SKM-1 (cell line): Measurements from ENCODE around the gene RHO.
A peak's percentile ranks its signal among the peaks of the same experiment; 100 is the strongest.
"Not testable (repeated sequence)": the region's sequence is repeated elsewhere in the genome, so short reads cannot be mapped to it uniquely, and the experiment has no call there.

Experiments used
- DNase-seq: peaks from one replicate; lab custom pipeline; 2025; ENCODE audit not compliant: unreplicated experiment; lab: John Stamatoyannopoulos, UW

The RHO gene

GRCh38 chr3:129542747-129543146 lies 14.3 kb downstream of the RHO start:
- DNase-seq = no peak

GRCh38 chr3:129543156-129543790 lies 14.8 kb downstream of the RHO start, which contains the start of gene H1-8:
Gene H1-8 (plus strand): TSS chr3:129543175. CDS start chr3:129543219, 44 bp downstream.
- no peak for DNase-seq

- DNase-seq = no peak
These were observed 15.6 kb downstream of the RHO start for GRCh38 chr3:129543999-129544398.

- not testable (repeated sequence) for DNase-seq
These were observed 17.5 kb downstream of the RHO start for GRCh38 chr3:129545951-129546350.

GRCh38 chr3:129547241-129547640 lies 18.8 kb downstream of the RHO start:
- DNase-seq = no peak

GRCh38 chr3:129548104-129548965 lies 19.9 kb downstream of the RHO start:
- DNase-seq = no peak

GRCh38 chr3:129549006-129549800 lies 20.8 kb downstream of the RHO start:
- peak; percentile 54 for DNase-seq

- no peak for DNase-seq
These were observed 21.4 kb downstream of the RHO start for GRCh38 chr3:129549805-129550204.

- DNase-seq = no peak
These were observed 24.0 kb downstream of the RHO start for GRCh38 chr3:129552287-129553050.

GRCh38 chr3:129553171-129553570 lies 24.7 kb downstream of the RHO start:
- no peak for DNase-seq

GRCh38 chr3:129553719-129554118 lies 25.3 kb downstream of the RHO start:
- DNase-seq = no peak

GRCh38 chr3:129554356-129555152 lies 26.1 kb downstream of the RHO start:
- DNase-seq = no peak

GRCh38 chr3:129555153-129555550 lies 26.7 kb downstream of the RHO start:
- no peak for DNase-seq

- DNase-seq = no peak
These were observed 27.3 kb downstream of the RHO start for GRCh38 chr3:129555616-129556357.

- DNase-seq = no peak
These were observed 27.9 kb downstream of the RHO start for GRCh38 chr3:129556358-129556695.

GRCh38 chr3:129556890-129557547 lies 28.6 kb downstream of the RHO start:
- DNase-seq = no peak

GRCh38 chr3:129557548-129557894 lies 29.1 kb downstream of the RHO start:
- DNase-seq = no peak

- no peak for DNase-seq
These were observed 29.8 kb downstream of the RHO start for GRCh38 chr3:129558081-129558771.
